HG02759 (cell line): Measurements from ENCODE around the gene SMIM32.

Experiments used
- ATAC-seq: cut with Tn5 transposase; IDR thresholded peaks from one replicate; pipeline ENCODE4 v1.9.1; 2021; ENCODE audit warnings: mild to moderate bottlenecking, moderate library complexity; ENCODE audit not compliant: unreplicated experiment

The SMIM32 gene

DNA sequence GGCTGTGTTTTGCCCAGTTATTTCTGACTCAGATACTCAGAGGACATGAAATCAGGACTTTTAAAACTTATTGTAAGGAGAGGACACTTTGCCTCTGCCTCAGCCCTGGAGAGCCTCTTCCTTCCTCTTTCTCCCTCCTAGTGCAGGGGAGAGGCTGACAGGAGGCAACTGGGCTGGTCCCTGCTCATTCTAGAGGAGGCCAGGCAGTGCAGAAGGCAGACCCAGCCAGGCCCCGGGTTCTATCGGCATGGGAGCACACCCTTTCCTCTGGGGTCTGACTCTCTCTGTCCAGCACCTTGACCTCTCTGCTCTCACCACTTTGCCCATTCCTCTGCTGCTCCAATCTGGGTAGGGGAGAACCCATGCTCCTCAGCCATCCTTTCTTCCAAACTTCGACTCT, 16.0 kb upstream of the SMIM32 start:
- no peak for ATAC-seq

DNA sequence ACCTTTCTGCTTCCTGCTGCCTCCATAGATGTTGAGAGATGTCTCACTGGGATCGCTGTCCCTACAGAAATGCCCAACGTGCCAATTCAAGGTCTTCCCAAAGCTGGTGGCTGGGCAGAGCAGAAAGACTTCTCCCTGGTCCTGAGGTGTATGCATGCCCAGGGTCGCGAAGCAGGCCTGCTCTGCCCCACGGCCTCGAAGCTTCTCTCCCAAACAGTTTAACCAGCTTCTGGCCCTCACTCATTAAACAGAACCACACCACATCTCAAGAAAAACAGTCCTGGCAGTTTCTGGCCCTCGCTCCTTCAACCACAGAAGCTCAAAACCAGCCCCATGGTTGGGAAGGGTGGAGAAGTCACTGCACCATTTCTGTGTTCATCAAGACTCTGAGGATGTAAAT, 14.7 kb upstream of the SMIM32 start:
- no peak for ATAC-seq

DNA sequence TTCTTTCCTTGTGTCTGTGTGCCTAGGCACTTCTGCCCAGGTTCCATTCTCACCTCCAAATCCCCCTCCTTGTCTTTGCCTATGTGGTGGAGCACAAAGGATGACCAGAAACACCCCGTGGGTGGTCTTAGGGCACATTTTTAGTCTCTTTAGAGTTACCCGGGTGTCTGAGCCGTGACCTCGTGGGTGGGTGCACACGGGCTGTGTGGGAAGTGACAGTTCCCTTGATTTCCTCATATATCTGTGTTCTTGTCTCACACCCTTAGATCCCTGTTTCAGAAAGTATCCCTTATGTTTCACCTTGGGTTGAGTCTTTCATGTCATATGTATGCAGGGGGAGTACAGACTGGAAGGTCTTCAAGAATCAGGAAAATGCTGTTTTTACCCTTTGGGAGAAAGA, 13.4 kb upstream of the SMIM32 start:
- ATAC-seq = no peak

DNA sequence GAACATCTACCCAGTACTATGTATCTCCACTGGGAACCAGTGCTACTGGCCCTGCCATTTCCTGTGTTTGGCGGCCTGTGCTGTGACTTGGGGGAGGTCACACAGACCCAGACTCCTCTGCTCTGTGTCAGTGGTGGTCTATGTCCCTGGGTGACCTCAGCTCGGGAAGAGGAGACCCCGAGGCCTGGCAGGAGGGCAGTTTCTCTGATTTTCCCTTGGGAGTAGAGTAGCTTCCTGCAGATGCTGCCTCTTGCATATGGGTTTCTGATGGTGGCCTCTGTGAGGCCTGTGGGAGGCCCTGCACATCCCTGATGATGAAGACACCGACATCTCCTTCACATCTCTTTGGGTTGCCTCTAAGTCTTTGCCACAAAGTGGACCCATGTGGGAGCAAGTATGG, 13.0 kb upstream of the SMIM32 start:
- no peak for ATAC-seq

- ATAC-seq = no peak
These were observed 12.2 kb upstream of the SMIM32 start for GRCh38 chr5:136205061-136205702.

DNA sequence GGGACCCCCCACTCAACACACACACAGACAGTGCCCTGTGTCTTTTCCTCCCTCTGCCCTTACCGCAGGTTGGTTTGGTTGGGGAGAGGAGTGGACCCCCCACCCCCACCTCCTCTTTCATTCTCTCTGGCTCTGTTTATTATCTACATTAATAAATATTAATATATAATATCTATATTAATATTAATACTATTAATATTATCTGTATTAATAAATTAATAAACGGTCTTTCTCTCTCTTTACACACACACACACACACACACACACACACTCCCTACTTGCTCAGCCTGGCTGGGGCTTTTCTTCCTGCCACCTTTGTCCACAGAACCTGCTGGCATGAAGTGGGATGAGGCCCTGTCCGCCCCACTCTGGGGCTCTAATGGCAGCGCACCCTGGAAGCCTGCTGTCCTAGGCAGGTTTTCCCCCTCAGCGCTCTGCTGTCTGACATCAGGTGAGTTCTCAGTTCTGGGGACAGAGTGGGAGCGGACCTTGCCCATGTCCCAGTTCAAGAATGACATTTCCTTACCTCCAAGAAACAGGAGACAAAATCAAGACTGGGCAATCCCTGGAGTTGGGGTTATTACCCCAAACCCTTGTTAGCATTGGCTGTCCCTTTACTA, 10.5 kb upstream of the SMIM32 start:
- ATAC-seq = no peak

DNA sequence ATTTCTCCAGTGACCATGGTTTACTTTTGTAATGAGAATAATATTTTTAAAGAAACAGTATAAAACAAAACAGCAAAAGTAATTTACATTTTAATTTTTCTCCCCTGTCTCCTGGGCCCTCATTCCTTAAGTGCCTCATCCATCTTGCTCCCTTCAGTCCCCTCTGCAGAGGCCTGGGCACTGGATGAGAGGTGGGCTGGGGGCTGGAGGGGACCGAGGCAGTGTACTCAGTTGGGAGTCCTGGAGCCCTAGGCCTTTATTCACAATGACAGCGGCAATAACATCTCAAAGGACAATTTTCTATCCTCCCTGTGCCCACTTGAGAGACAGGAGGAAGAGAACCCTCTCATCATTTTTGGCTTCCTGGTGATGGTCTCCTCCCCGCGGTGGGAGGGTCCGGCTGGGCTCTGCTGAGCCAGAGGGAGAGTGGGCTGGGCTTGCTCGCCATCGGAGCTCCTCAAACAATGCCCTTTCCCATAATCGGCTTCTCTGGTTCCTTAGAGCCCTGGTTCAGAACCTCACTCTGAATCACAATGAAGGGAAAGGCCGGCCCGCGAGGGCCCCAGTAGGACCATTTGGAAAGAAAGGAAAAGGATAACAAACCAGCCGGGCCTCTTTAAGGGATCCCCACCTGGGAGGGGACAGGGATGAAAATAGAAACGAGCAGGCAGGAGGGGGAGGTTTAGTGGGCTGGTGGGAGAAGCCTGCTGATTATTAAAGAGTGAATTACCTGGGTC, 9.7 kb upstream of the SMIM32 start:
- no peak for ATAC-seq

DNA sequence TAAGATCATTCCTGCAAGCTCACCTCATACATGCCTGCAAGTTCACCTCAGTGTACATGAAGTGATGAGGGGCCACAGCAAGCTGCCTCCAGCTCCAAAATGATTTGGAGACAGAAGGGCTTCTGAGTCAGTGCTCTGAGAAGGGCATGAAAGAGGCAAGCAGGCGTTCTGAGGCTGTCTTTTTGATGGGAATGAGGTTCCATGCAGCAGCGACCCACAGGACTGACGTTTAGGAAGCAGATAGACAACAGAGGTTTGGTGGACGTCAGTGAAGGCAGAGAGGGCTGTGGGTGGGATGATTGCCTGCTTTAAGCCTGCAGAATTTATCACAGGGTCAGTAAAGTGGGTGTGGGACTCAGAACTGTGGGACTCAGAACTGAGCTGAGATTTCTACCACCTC, 8.9 kb upstream of the SMIM32 start:
- no peak for ATAC-seq

DNA sequence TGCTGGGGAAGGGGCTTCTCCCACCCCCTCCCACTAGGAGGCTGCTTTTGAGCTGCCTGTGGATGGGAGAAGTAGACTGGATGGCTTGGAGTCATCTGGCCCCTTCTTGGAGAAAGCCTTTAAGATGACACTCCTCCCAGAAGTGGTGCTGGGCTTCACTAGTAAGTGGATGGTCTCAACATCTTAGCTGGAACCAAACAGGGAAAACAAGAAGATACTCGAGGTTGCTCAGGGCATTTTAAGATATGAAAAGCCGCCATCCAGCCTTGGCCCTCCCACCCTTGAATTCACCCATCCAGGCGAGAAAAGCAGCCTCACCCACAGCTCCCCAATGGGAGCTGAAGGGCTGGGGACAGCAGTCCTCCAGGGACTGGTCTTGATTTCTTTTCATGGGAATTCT, 7.8 kb upstream of the SMIM32 start:
- no peak for ATAC-seq

DNA sequence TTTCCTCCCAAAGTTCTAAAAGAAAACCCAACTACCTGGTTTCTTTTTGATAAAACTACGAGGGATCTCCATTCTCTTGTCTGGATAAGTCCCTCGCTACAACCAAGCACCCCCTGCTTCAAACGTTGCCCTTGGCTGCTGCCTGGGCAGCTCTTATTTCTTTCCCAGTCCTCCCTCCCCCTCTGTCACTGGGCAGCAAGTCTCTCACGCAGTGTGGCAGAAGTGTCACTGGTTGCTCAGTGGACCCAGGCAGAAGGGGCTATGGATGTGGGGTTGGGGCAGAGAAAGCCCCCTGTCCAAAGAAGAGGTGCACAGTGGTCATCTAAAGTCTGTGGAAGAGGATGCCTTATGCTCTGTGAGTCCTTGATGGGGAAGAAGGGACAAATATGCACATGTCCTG, 7.2 kb upstream of the SMIM32 start:
- no peak for ATAC-seq

DNA sequence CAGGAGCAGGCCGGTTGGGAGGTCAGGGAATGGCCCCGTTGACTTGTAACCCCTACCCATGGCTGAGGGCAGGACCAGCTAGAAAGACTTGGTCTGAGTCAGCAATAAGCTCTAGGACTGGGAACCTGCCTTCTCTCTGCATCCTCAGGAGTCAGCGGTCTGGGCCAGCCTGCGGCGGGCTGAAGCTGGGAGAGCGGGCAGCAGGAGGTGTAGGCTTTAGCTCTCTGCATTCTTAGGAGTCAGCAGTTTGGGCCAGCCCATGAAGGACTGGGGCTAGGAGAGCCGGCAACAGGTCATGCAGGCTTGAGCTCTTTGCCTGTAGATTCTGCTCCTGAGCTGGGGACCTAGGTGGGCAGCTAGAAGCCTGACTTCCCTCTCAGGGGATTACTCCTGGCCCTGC, 6.4 kb upstream of the SMIM32 start:
- ATAC-seq = no peak

DNA sequence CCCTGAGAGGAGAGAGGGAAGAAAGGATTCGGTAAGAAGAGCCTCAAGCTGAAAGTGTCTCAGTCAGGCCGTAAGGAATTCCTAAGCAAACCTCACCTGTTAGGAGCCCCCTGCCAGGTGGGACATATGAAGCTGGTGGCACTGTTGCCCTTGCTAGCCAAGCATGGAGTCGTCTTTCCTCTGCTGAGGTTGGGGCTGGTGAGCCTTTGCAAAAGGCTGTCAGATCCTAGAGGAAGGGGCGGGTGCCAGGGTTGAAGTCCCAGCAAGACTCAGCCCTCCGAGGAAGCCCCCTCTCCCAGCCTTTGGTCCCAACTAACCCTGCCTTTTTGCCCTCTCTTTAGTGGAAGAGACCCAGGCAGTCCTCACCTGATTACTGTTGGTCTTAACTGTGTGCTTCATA, 5.5 kb upstream of the SMIM32 start:
- ATAC-seq = no peak

- no peak for ATAC-seq
These were observed 4.6 kb upstream of the SMIM32 start for GRCh38 chr5:136197462-136198142.

DNA sequence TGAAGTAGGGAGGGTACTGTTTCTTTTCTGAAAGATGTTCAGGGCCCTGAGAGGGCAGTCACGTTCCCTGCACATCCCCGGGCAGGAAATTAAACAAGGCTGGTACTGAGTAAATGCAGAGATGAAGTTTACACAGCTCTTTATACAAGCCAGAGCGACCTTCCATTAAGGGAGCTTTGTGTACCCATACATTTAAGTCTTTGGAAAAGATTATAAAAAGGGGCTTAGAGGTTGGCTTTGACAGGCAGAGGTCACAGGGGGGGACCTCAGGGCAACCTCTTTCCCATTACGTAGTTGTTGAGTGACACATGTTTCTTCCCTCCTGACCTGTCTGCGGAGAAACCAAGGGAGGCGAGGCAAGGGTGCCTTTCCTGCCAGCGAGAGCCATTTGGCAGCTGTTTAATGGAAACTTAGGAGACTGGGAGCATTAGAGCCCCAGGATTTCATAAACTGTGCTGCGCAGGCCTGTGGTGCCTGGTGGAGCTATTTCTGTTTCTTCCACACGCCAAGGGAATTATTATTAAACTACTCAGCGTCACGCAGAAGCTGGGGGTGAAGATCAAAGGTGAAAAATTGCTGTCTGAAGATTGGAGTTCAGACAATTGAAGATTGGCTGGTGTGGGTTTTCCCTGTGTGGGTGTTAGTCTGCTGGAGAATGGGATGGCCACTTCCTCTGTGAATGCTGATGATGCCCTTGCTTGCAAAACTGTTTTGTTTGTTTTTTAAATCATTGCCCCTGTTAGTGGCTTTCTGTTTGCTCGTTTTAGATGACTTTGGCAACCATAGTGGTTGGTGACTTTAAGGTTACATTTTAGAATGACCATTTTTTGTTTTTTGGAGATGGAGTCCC, 3.2 kb upstream of the SMIM32 start:
- no peak for ATAC-seq

GRCh38 chr5:136194576-136194975, 1.6 kb upstream of the SMIM32 start:
- ATAC-seq = no peak

DNA sequence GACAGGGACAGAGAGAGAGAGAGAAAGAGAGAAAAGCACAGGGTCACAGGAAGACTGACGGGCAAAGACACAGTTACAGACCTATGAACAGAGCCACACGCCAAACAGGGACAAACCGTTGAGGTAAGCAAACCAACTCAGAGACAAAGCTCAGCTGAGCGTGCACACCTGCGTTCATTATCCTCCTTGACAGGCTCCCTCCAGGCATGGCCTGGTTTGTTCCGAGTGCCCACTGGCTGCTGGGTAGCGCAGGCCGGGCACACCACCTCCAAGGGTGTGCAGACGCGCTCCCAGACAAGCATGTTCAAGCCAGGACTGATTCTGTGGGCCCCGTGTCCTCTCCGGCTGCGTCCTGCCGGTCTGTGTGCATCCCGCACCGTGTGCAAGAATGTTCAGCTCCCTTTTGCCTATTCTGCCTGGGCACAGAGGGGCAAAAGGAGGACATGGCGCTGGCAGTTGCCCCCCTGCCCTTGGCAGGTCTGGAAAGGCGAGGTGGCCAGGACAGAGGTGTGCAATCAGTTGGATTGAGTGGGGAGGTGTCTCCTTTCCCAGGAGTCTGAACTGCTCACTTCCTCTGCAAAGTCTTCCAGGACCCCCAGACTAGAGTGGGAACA, 467 bp upstream of the SMIM32 start:
- ATAC-seq = no peak

GRCh38 chr5:136192015-136192525, 892 bp downstream of the SMIM32 start:
- ATAC-seq = no peak

DNA sequence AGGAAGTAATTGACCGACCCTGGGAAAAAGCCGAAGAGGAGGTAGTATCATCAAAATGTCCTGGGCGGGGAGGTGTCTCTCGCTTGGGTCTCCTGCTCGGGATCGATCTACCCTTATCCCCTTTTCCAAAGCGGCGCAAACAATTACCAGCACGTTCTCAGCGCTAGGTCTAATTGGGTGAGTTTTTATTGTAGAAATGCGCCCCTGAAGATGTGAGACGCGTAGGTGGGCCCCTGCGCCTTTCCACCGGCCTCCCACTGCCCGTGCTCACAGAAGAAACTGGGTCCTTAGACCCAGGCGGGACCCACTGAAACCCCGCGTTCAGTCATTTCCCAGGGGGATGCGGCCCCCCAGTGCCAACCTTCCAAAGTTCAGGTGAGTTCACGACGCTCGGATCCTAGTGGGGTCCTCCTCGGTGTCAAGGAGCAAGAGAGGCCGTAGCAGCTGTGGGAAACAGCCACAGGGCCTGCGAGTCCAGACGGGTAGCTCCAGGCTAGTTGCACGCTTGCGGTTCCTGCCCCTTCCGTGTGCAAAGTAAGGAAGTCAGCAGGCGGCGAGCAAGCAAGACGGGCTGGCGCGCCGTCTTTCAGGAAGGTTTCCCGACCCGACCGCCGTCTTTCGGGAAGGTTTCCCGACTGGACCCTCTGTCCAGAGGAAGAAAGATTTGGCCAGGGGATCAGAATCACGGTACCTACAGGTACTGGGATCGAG, 1.5 kb downstream of the SMIM32 start:
- no peak for ATAC-seq

- ATAC-seq = no peak
These were observed 2.1 kb downstream of the SMIM32 start for GRCh38 chr5:136190904-136191303.
